Ovary (tissue), 9 donors: ENCODE results near the gene WBP2. TPM values are rescaled to one million over a fixed set of nuclear protein-coding genes. Genes with fewer than 3 reads are reported as not detected.

Experiments used
- DNase-seq, 5 donors: peaks; one replicate each; pipeline ENCODE4 v3.0.0-alpha.2; 2019 to 2020
- H3K27ac ChIP-seq, 2 donors: fragments of 200-600 bp; one replicate each; pipeline versions ENCODE4 v1.5.1 to v1.8.0; 2019 to 2022
- H3K27me3 ChIP-seq: fragments of 200-600 bp; one replicate; pipeline ENCODE4 v1.8.0; 2022
- H3K36me3 ChIP-seq: fragments of 200-600 bp; sonication (generic); one replicate; pipeline ENCODE4 v1.5.1; 2019
- H3K4me1 ChIP-seq: one replicate; pipeline ENCODE4 v1.8.1; 2013; ENCODE audit warnings: mild to moderate bottlenecking, moderate library complexity; ENCODE audit not compliant: insufficient read depth
- H3K4me3 ChIP-seq: fragments of 200-600 bp; sonication (generic); one replicate; pipeline ENCODE4 v1.5.1; 2017
- H3K9me3 ChIP-seq, 2 donors: fragments of 200-600 bp in 1 of 2; sonication (generic) in 1 of 2; one replicate each; pipeline versions ENCODE4 v1.5.1 to v1.8.1; 2013 to 2019; ENCODE audit warnings: mild to moderate bottlenecking in 1 of 2, moderate library complexity in 1 of 2
- CTCF ChIP-seq, 3 donors: fragments of 450-650 bp in 2 of 3; fragments of 200-600 bp in 1 of 3; IDR thresholded peaks; one replicate each; pipeline versions ENCODE4 v1.5.1 to v1.8.0; 2016 to 2022; ENCODE audit warnings: antibody characterized with exemption in 3 of 3, mild to moderate bottlenecking in 1 of 3
- EP300 ChIP-seq: sonication (generic); formaldehyde crosslinking; IDR thresholded peaks from one replicate; pipeline ENCODE4 v1.6.1; 2017; ENCODE audit warnings: antibody characterized with exemption
- POLR2A ChIP-seq: fragments of 450-650 bp; IDR thresholded peaks from one replicate; pipeline ENCODE4 v1.6.1; 2017; ENCODE audit warnings: antibody characterized with exemption, mild to moderate bottlenecking, moderate library complexity
- WGBS, 3 donors: extraction: QIAGEN DNeasy Blood & Tissue Kit in 1 of 3; methylation state at CpG; one replicate each; pipeline versions ENCODE4 v1.1.5 to v1.1.7; 2013 to 2017; 5-methylcytosine and 5-hydroxymethylcytosine counted together
- intact Hi-C, 4 donors: fragments of 100-400 bp; cut with DNase I; formaldehyde crosslinking; loops; one replicate each; pipeline versions ENCODE4 v1.11.0 to v1.15.1; 2022 to 2023
- polyA plus RNA-seq, 2 donors: library from polyadenylated mRNA; stranded (reverse); fragments of 200-250 nt in 1 of 2; fragments of 350-450 nt in 1 of 2; fragmentation: Illumina TruSeq in 1 of 2; extraction: RNeasy Lipid Tissue Mini Kit (QIAGEN cat#74804) in 1 of 2; gene quantifications; one replicate each; pipeline ENCODE4 v1.2.3, GENCODE V29; 2013 to 2014
- total RNA-seq, 7 donors: library from RNA; depleted of rRNA in 2 of 7; stranded (reverse); fragments of >200 nt in 2 of 7; fragmentation: NEBNext Ultra II Directional in 3 of 7; extraction: Animal tissue kit (Norgen Biotek cat#: 25700) in 3 of 7; gene quantifications; one replicate each; pipeline versions ENCODE4 v1.1.0 to v1.2.4, GENCODE V29; 2016 to 2023
- donor health status: DM: no; HTN: no; CAD: no; lungs with moderate emphysema.
- donor health status: DM: no; HTN: no; CAD: no.
- donor health status: Bipolar disorder and iron deficiency.
- donor health status: DM: yes; HTN: yes; CAD: no.
- donor health status: DM: no; HTN: no; CAD: no.
- donor health status: DM: yes; HTN: yes; CAD: no.

WBP2 gene
- total and polyA plus RNA-seq, 9 donors: 48.5 to 184 (median 116) TPM

- H3K9me3 ChIP-seq: no peaks in the 10 kb centered on the region
- H3K4me1 ChIP-seq: no peaks in the 10 kb centered on the region
- H3K4me3 ChIP-seq: no peak overlapping the region
- no peaks in the 10 kb centered on the region for H3K36me3 ChIP-seq
- H3K27ac ChIP-seq: no peak overlapping the region
- 90 to 94% (median 91%) methylated on average over 16 of the region's 16 CpGs for WGBS, 3 donors
- TF ChIP-seq EP300 (no peak), CTCF (IDR thresholded peaks at IDR 0.05) (no peak), POLR2A (no peak)
- no peaks in the 10 kb centered on the region for H3K27me3 ChIP-seq
- intact Hi-C loops: no loop called here
- peak in 1 of 5 donors; percentile 14 for DNase-seq
Observed at GRCh38 chr17:75818326-75818885, 36.7 kb downstream of the WBP2 start.

GRCh38 chr17:75817571-75817970 lies 37.6 kb downstream of the WBP2 start:
- Histone ChIP-seq H3K27me3 (no peaks in the 10 kb centered on the region), H3K27ac (no peak overlapping the region), H3K9me3 (no peaks in the 10 kb centered on the region), H3K36me3 (no peaks in the 10 kb centered on the region), H3K4me1 (no peaks in the 10 kb centered on the region), H3K4me3 (no peak overlapping the region)
- intact Hi-C loops: no loop called here
- TF ChIP-seq POLR2A (no peak), EP300 (no peak), CTCF (IDR thresholded peaks at IDR 0.05) (no peak)
- DNase-seq: no peak
- WGBS, 3 donors: 90 to 96% (median 92%) methylated on average over 6 of the region's 6 CpGs

- no peaks in the 10 kb centered on the region for H3K27me3 ChIP-seq
- DNase-seq: peak in 1 of 5 donors; percentile 19
- H3K4me3 ChIP-seq: no peak overlapping the region
- no peaks in the 10 kb centered on the region for H3K4me1 ChIP-seq
- intact Hi-C loops: no loop called here
- 83 to 93% (median 86%) methylated on average over 9 of the region's 9 CpGs for WGBS, 3 donors
- no peaks in the 10 kb centered on the region for H3K36me3 ChIP-seq
- no peak for TF ChIP-seq POLR2A
- TF ChIP-seq CTCF (IDR thresholded peaks at IDR 0.05): no peak
- no peak for TF ChIP-seq EP300
- H3K9me3 ChIP-seq: no peaks in the 10 kb centered on the region
- no peak overlapping the region for H3K27ac ChIP-seq
Observed at GRCh38 chr17:75816693-75817092, 38.4 kb downstream of the WBP2 start.

DNA sequence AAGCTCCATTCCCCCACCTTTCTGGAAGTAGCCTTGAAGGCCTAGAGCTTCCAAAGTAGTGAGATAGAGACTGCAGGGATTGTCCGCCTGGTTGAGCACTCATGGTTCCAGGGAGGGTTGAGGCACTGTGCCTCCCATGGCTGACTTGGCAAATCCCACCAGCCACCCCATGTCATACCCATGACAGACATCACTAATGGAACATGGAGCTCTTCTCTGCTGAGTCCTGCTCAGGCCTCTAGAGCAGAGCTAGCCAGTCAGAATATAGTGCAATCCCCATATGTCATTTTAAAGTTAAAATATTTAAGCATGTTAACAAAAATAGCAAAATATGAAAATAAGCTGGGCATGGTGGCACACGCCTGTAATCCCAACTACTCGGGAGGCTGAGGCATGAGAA lies 39.7 kb downstream of the WBP2 start:
- Histone ChIP-seq H3K27ac (no peak overlapping the region), H3K27me3 (no peaks in the 10 kb centered on the region), H3K9me3 (no peaks in the 10 kb centered on the region), H3K4me1 (no peaks in the 10 kb centered on the region), H3K4me3 (no peak overlapping the region), H3K36me3 (no peaks in the 10 kb centered on the region)
- TF ChIP-seq POLR2A (no peak), EP300 (no peak), CTCF (IDR thresholded peaks at IDR 0.05) (no peak)
- DNase-seq: no peak
- WGBS, 3 donors: 91 to 95% (median 94%) methylated on average over 3 of the region's 3 CpGs
- intact Hi-C loops: no loop called here
